Measurements from ENCODE around the gene MYH8. TPM values are rescaled to one million over a fixed set of nuclear protein-coding genes. Genes with fewer than 3 reads are reported as not detected.

MYH8 gene
- total RNA-seq, 2 experiments from 2014 or later: not detected

GRCh38 chr17:10403589-10403988 lies 18.2 kb downstream of the MYH8 start:
- H3K36me3 ChIP-seq (ENCODE audit: insufficient read depth, low read length): no peaks in the 10 kb centered on the region
- H3K4me3 ChIP-seq (ENCODE audit: low read length): no peak overlapping the region
- H3K27ac ChIP-seq (ENCODE audit: low read depth in 1 of 2, low read length in 2 of 2): no peak overlapping the region
- TF ChIP-seq CTCF (IDR thresholded peaks at IDR 0.05): no peak
- POLR2A ChIA-PET: no interaction called here
- H3K4me1 ChIP-seq (ENCODE audit: insufficient read depth, low read length): no peaks in the 10 kb centered on the region
- H3K27ac Mint-ChIP-seq: no peak overlapping the region
- ATAC-seq (ENCODE audit: poor library complexity) (no peak), DNase-seq (no peak)
- H3K9me3 Mint-ChIP-seq: no peaks in the 10 kb centered on the region
- peaks cover 8% of the 10 kb centered on the region for H3K27me3 Mint-ChIP-seq
- H3K4me3 Mint-ChIP-seq: no peak overlapping the region
- intact Hi-C loops (cut with DNase I, micrococcal nuclease): no loop called here
- CTCF ChIA-PET: no interaction called here
- no peaks in the 10 kb centered on the region for H3K27me3 ChIP-seq (ENCODE audit: control insufficient read depth in 1 of 2, insufficient read depth in 2 of 2, low read length in 2 of 2)
- no peaks in the 10 kb centered on the region for H3K36me3 Mint-ChIP-seq (ENCODE audit: low read depth)
- H3K4me1 Mint-ChIP-seq (ENCODE audit: low read depth): no peaks in the 10 kb centered on the region
- peaks cover 0 to 7% of the 10 kb centered on the region in 2 experiments for H3K9me3 ChIP-seq (ENCODE audit: control insufficient read depth in 1 of 2, insufficient read depth in 1 of 2, low read length in 2 of 2)

- no peaks in the 10 kb centered on the region for H3K4me1 Mint-ChIP-seq (ENCODE audit: low read depth)
- ATAC-seq (ENCODE audit: poor library complexity) (no peak), DNase-seq (no peak)
- ChIA-PET POLR2A (no interaction called here), CTCF (no interaction called here)
- peaks cover 4% of the 10 kb centered on the region for H3K27me3 Mint-ChIP-seq
- Histone ChIP-seq H3K4me1 (ENCODE audit: insufficient read depth, low read length) (no peaks in the 10 kb centered on the region), H3K27me3 (ENCODE audit: control insufficient read depth in 1 of 2, insufficient read depth in 2 of 2, low read length in 2 of 2) (no peaks in the 10 kb centered on the region), H3K36me3 (ENCODE audit: insufficient read depth, low read length) (no peaks in the 10 kb centered on the region), H3K9me3 (ENCODE audit: control insufficient read depth in 1 of 2, insufficient read depth in 1 of 2, low read length in 2 of 2) (peaks cover 0 to 4% of the 10 kb centered on the region in 2 experiments), H3K4me3 (ENCODE audit: low read length) (no peak overlapping the region), H3K27ac (ENCODE audit: low read depth in 1 of 2, low read length in 2 of 2) (no peak overlapping the region)
- H3K4me3 Mint-ChIP-seq: no peak overlapping the region
- intact Hi-C loops (cut with DNase I, micrococcal nuclease): no loop called here
- H3K27ac Mint-ChIP-seq: no peak overlapping the region
- H3K9me3 Mint-ChIP-seq: no peaks in the 10 kb centered on the region
- no peaks in the 10 kb centered on the region for H3K36me3 Mint-ChIP-seq (ENCODE audit: low read depth)
- TF ChIP-seq CTCF (IDR thresholded peaks at IDR 0.05): no peak
Measured at GRCh38 chr17:10398352-10398751, 23.4 kb downstream of the MYH8 start.

- CTCF ChIA-PET: no interaction called here
- TF ChIP-seq CTCF (IDR thresholded peaks at IDR 0.05): no peak
- DNase-seq (no peak), ATAC-seq (ENCODE audit: poor library complexity) (no peak)
- Histone ChIP-seq H3K36me3 (ENCODE audit: insufficient read depth, low read length) (no peaks in the 10 kb centered on the region), H3K9me3 (ENCODE audit: control insufficient read depth in 1 of 2, insufficient read depth in 1 of 2, low read length in 2 of 2) (peaks cover 0 to 4% of the 10 kb centered on the region in 2 experiments), H3K27me3 (ENCODE audit: control insufficient read depth in 1 of 2, insufficient read depth in 2 of 2, low read length in 2 of 2) (no peaks in the 10 kb centered on the region), H3K4me1 (ENCODE audit: insufficient read depth, low read length) (no peaks in the 10 kb centered on the region), H3K27ac (ENCODE audit: low read depth in 1 of 2, low read length in 2 of 2) (no peak overlapping the region), H3K4me3 (ENCODE audit: low read length) (no peak overlapping the region)
- POLR2A ChIA-PET: no interaction called here
- Mint-ChIP-seq H3K36me3 (ENCODE audit: low read depth) (no peaks in the 10 kb centered on the region), H3K27ac (no peak overlapping the region), H3K4me3 (no peak overlapping the region), H3K27me3 (peaks cover 7% of the 10 kb centered on the region), H3K4me1 (ENCODE audit: low read depth) (no peaks in the 10 kb centered on the region), H3K9me3 (no peaks in the 10 kb centered on the region)
- intact Hi-C loops (cut with DNase I, micrococcal nuclease): no loop called here
Measured at GRCh38 chr17:10396524-10397163, 25.1 kb downstream of the MYH8 start.
